ENCODE results near the gene ALOX12B. TPM values are rescaled to one million over a fixed set of nuclear protein-coding genes. Genes with fewer than 3 reads are reported as not detected.

The ALOX12B gene
- total RNA-seq, 4 donors from 2014 or later, result not detected

- Histone ChIP-seq H3K9me3 (no peaks in the 10 kb centered on the region), H3K36me3 (no peaks in the 10 kb centered on the region), H3K27ac (no peak overlapping the region), H3K4me1 (peaks cover 0 to 13% (median 6%) of the 10 kb centered on the region in 4 donors), H3K27me3 (peaks cover 0 to 31% of the 10 kb centered on the region in 2 donors), H3K4me3 (no peak overlapping the region)
- 69 to 74% methylated on average over 5 of the region's 5 CpGs for WGBS, 2 donors
- DNase-seq (ENCODE audit: low spot score in 2 of 2), result no peak
- no peak for TF ChIP-seq POLR2A (IDR thresholded peaks at IDR 0.05)
- no peak for TF ChIP-seq CTCF (IDR thresholded peaks at IDR 0.05)
- TF ChIP-seq EP300 (IDR thresholded peaks at IDR 0.05), result no peak
These were observed 18.5 kb upstream of the ALOX12B start for GRCh38 chr17:8105957-8106398.

- no peak overlapping the region for H3K27ac ChIP-seq
- H3K4me1 ChIP-seq, result peaks cover 0 to 7% (median 3%) of the 10 kb centered on the region in 4 donors
- H3K4me3 ChIP-seq, result no peak overlapping the region
- H3K9me3 ChIP-seq, result no peaks in the 10 kb centered on the region
- peaks cover 0 to 20% of the 10 kb centered on the region in 2 donors for H3K27me3 ChIP-seq
- 71 to 79% methylated on average over 8 of the region's 8 CpGs for WGBS, 2 donors
- H3K36me3 ChIP-seq, result no peaks in the 10 kb centered on the region
- TF ChIP-seq EP300 (IDR thresholded peaks at IDR 0.05), result no peak
- no peak for TF ChIP-seq POLR2A (IDR thresholded peaks at IDR 0.05)
- TF ChIP-seq CTCF (IDR thresholded peaks at IDR 0.05), result no peak
- no peak for DNase-seq (ENCODE audit: low spot score in 2 of 2)
These were observed 17.4 kb upstream of the ALOX12B start for GRCh38 chr17:8104911-8105310.

- no peak overlapping the region for H3K4me3 ChIP-seq
- H3K36me3 ChIP-seq, result no peaks in the 10 kb centered on the region
- no peaks in the 10 kb centered on the region for H3K4me1 ChIP-seq
- TF ChIP-seq EP300 (IDR thresholded peaks at IDR 0.05) (no peak), POLR2A (IDR thresholded peaks at IDR 0.05) (no peak), CTCF (IDR thresholded peaks at IDR 0.05) (no peak)
- H3K27ac ChIP-seq, result no peak overlapping the region
- WGBS, 2 donors, result 64 to 84% methylated on average over 4 of the region's 4 CpGs
- no peaks in the 10 kb centered on the region for H3K9me3 ChIP-seq
- H3K27me3 ChIP-seq, result peaks cover 0 to 9% of the 10 kb centered on the region in 2 donors
- no peak for DNase-seq (ENCODE audit: low spot score in 2 of 2)
These were observed 16.0 kb upstream of the ALOX12B start for GRCh38 chr17:8103549-8103948.

GRCh38 chr17:8101721-8102120 is 14.2 kb upstream of the ALOX12B start:
- Histone ChIP-seq H3K27ac (no peak overlapping the region), H3K4me1 (no peaks in the 10 kb centered on the region), H3K27me3 (peaks cover 0 to 11% of the 10 kb centered on the region in 2 donors), H3K4me3 (no peak overlapping the region), H3K36me3 (no peaks in the 10 kb centered on the region), H3K9me3 (no peaks in the 10 kb centered on the region)
- TF ChIP-seq CTCF (IDR thresholded peaks at IDR 0.05), result no peak
- no peak for DNase-seq (ENCODE audit: low spot score in 2 of 2)
- 86% methylated on average over 6 of the region's 6 CpGs for WGBS, 2 donors

- TF ChIP-seq POLR2A (IDR thresholded peaks at IDR 0.05) (no peak), CTCF (IDR thresholded peaks at IDR 0.05) (no peak), EP300 (IDR thresholded peaks at IDR 0.05) (no peak)
- H3K27me3 ChIP-seq, result peaks cover 0 to 20% of the 10 kb centered on the region in 2 donors
- no peaks in the 10 kb centered on the region for H3K36me3 ChIP-seq
- H3K9me3 ChIP-seq, result no peaks in the 10 kb centered on the region
- 84 to 85% methylated on average over 2 of the region's 2 CpGs for WGBS, 2 donors
- H3K27ac ChIP-seq, result no peak overlapping the region
- no peaks in the 10 kb centered on the region for H3K4me1 ChIP-seq
- H3K4me3 ChIP-seq, result no peak overlapping the region
- DNase-seq (ENCODE audit: low spot score in 2 of 2), result no peak
These were observed 13.2 kb upstream of the ALOX12B start for GRCh38 chr17:8100763-8101162.

Data from tibial nerve (tissue), 4 donors.